Tibial nerve (tissue), 4 donors: ENCODE results near the gene GPC6. TPM values are rescaled to one million over a fixed set of nuclear protein-coding genes. Genes with fewer than 3 reads are reported as not detected.

Experiments used
- DNase-seq, 2 donors: peaks; one replicate each; pipeline ENCODE4 v3.0.0-alpha.2; 2019; ENCODE audit warnings: low spot score in 2 of 2
- H3K27ac ChIP-seq, 4 donors: fragments of 200-600 bp; sonication (generic) in 3 of 4; one replicate each; pipeline ENCODE4 v1.5.1; 2017 to 2019; ENCODE audit warnings: mild to moderate bottlenecking in 1 of 4
- H3K27me3 ChIP-seq, 2 donors: fragments of 200-600 bp; sonication (generic) in 1 of 2; one replicate each; pipeline versions ENCODE4 v1.5.1 to v1.6.0; 2017 to 2019
- H3K36me3 ChIP-seq, 3 donors: fragments of 200-600 bp; sonication (generic); one replicate each; pipeline ENCODE4 v1.5.1; 2018 to 2019
- H3K4me1 ChIP-seq, 4 donors: fragments of 200-600 bp; sonication (generic) in 3 of 4; one replicate each; pipeline ENCODE4 v1.5.1; 2017 to 2019
- H3K4me3 ChIP-seq, 4 donors: fragments of 200-600 bp; sonication (generic) in 3 of 4; one replicate each; pipeline ENCODE4 v1.5.1; 2017 to 2019; ENCODE audit warnings: mild to moderate bottlenecking in 1 of 4, moderate library complexity in 1 of 4
- H3K9me3 ChIP-seq, 4 donors: fragments of 200-600 bp; sonication (generic) in 3 of 4; one replicate each; pipeline ENCODE4 v1.5.1; 2017 to 2019
- EP300 ChIP-seq, 2 donors: sonication (generic); formaldehyde crosslinking; IDR thresholded peaks; one replicate each; pipeline ENCODE4 v1.6.1; 2017; ENCODE audit warnings: antibody characterized with exemption in 2 of 2, mild to moderate bottlenecking in 1 of 2
- POLR2A ChIP-seq, 2 donors: fragments of 450-650 bp; IDR thresholded peaks; one replicate each; pipeline ENCODE4 v1.6.1; 2017; ENCODE audit warnings: antibody characterized with exemption in 2 of 2, mild to moderate bottlenecking in 2 of 2, moderate library complexity in 2 of 2
- WGBS, 2 donors: methylation state at CpG; one replicate each; pipeline ENCODE4 v1.1.5; 2018; 5-methylcytosine and 5-hydroxymethylcytosine counted together
- total RNA-seq, 4 donors: library from RNA; depleted of rRNA; stranded (reverse); fragments of >200 nt; gene quantifications; one replicate each; pipeline ENCODE4 v1.1.0, GENCODE V29; 2016
- TF ChIP-seq, protein P1 (sequence below), 5 experiments: fragments of 200-600 bp in 3 of 5; fragments of 450-650 bp in 2 of 5; sonication (generic) in 3 of 5; IDR thresholded peaks; one replicate each; pipeline ENCODE4 v1.5.1; 2016 to 2019; ENCODE audit warnings: antibody characterized with exemption in 5 of 5, mild to moderate bottlenecking in 3 of 5, moderate library complexity in 2 of 5

GPC6 gene
- total RNA-seq, 4 donors from 2014 or later, result 21.9 to 39.5 (median 29.8) TPM

DNA sequence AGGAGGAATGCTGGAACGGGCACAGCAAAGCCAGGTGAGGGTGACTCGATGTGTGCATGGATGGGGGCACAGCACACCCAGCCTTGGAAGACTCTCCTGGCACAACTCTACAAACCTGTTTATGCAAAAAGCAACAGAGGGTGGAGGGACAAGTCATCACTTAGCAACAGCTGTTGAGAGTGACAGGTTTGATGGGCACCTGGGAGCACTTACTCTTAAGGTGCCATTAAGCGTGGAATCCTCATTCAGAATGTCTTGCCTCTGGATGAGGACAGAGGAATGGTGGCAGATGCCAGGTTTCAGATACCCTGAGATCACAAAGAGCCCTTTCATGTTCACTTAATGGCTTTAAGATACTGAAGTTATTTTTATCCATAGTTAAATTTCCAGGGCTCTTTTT lies 1155.9 kb downstream of the GPC6 start:
- Histone ChIP-seq H3K36me3 (no peaks in the 10 kb centered on the region), H3K9me3 (no peaks in the 10 kb centered on the region), H3K4me1 (no peaks in the 10 kb centered on the region), H3K27me3 (no peaks in the 10 kb centered on the region), H3K27ac (no peak overlapping the region), H3K4me3 (no peak overlapping the region)
- DNase-seq, result no peak
- TF ChIP-seq, protein P1, sequence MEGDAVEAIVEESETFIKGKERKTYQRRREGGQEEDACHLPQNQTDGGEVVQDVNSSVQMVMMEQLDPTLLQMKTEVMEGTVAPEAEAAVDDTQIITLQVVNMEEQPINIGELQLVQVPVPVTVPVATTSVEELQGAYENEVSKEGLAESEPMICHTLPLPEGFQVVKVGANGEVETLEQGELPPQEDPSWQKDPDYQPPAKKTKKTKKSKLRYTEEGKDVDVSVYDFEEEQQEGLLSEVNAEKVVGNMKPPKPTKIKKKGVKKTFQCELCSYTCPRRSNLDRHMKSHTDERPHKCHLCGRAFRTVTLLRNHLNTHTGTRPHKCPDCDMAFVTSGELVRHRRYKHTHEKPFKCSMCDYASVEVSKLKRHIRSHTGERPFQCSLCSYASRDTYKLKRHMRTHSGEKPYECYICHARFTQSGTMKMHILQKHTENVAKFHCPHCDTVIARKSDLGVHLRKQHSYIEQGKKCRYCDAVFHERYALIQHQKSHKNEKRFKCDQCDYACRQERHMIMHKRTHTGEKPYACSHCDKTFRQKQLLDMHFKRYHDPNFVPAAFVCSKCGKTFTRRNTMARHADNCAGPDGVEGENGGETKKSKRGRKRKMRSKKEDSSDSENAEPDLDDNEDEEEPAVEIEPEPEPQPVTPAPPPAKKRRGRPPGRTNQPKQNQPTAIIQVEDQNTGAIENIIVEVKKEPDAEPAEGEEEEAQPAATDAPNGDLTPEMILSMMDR (IDR thresholded peaks at IDR 0.05), result no peak
- TF ChIP-seq POLR2A (IDR thresholded peaks at IDR 0.05), result no peak
- no peak for TF ChIP-seq EP300 (IDR thresholded peaks at IDR 0.05)
- 92 to 97% methylated on average over 3 of the region's 3 CpGs for WGBS, 2 donors

DNA sequence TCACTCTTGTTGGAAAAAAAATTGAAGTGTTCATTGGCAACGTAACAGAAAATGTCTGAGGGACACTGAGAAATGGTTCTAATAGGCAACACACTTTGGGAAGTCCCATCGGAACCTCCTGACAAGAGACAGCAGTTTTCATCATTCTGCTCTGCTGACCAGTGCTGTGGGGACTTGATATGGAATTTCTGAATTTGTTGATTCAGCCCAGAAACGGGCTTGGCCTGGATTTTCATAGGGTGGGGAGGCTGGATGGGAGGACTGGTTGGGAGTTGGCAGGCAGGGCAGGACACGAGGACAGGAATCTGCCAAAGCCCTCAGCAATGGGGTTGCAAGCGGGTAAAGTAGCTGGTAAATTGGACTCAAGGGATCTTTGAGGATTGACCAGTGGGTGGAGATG lies 1156.4 kb downstream of the GPC6 start:
- DNase-seq, result no peak
- Histone ChIP-seq H3K9me3 (no peaks in the 10 kb centered on the region), H3K36me3 (no peaks in the 10 kb centered on the region), H3K4me1 (no peaks in the 10 kb centered on the region), H3K4me3 (no peak overlapping the region), H3K27me3 (no peaks in the 10 kb centered on the region), H3K27ac (no peak overlapping the region)
- WGBS, 2 donors, result 72 to 73% methylated on average over 5 of the region's 5 CpGs
- TF ChIP-seq POLR2A (IDR thresholded peaks at IDR 0.05), result no peak
- TF ChIP-seq EP300 (IDR thresholded peaks at IDR 0.05), result no peak
- TF ChIP-seq, protein P1 (IDR thresholded peaks at IDR 0.05), result no peak

DNA sequence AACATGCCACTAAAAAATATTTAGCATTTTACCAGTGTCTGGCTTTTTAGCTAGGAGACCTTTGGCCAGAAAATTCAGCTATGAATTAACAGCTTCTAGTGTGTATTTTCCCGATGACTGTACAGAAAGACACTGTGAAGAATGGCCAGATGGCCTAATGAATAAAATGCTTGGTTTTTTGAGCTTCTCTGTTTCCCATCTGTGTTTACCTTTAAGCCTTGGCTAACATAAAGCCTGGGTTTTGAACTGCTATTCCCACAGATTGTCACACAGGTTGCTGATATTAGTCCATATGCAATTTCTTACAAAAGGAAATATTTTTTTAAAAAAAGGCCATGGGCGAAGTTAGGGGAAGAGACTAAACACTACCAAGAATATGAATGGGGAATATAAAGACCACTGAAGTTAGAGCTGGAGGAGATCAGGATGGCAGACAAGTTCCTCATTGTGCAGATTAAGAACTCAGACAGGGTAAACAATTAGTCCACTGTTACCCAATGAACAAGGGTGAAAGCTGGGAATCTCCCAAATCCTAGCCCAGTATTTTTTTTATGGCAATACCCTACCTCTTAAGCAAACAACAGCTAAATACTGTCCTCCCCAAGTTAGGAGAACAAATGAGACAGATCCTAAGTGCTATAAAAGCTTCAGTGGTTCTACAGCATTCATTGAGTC lies 1157.8 kb downstream of the GPC6 start:
- no peak for DNase-seq
- no peaks in the 10 kb centered on the region for H3K27me3 ChIP-seq
- WGBS, 2 donors, result 39 to 45% methylated on average over 2 of the region's 2 CpGs
- TF ChIP-seq POLR2A (IDR thresholded peaks at IDR 0.05), result no peak
- TF ChIP-seq, protein P1 (IDR thresholded peaks at IDR 0.05), result no peak
- TF ChIP-seq EP300 (IDR thresholded peaks at IDR 0.05), result no peak
- no peaks in the 10 kb centered on the region for H3K4me1 ChIP-seq
- no peak overlapping the region for H3K4me3 ChIP-seq
- no peaks in the 10 kb centered on the region for H3K36me3 ChIP-seq
- no peak overlapping the region for H3K27ac ChIP-seq
- H3K9me3 ChIP-seq, result no peaks in the 10 kb centered on the region

DNA sequence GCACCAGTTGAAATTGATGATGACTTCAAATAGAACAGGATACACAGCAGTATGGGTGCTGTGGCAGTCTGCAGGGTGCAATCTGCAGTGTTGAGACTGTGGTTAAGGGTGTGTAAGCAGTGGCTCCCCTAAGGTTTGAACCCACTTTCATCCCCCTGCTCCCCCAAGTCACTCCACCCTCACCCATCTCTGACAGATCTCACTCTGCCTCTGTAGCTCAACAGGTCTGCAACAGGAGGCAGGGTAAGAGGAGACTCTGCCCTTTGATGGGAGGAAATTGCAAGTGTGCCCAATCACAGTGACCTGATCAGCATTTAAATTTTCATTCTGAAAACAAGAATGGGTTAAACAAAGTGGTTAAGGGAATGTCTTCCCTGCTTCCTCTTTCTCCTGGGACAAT lies 1160.4 kb downstream of the GPC6 start:
- Histone ChIP-seq H3K27ac (no peak overlapping the region), H3K27me3 (no peaks in the 10 kb centered on the region), H3K9me3 (no peaks in the 10 kb centered on the region), H3K4me1 (no peaks in the 10 kb centered on the region), H3K36me3 (no peaks in the 10 kb centered on the region), H3K4me3 (no peak overlapping the region)
- no peak for TF ChIP-seq POLR2A (IDR thresholded peaks at IDR 0.05)
- TF ChIP-seq, protein P1 (IDR thresholded peaks at IDR 0.05), result no peak
- no peak for DNase-seq

DNA sequence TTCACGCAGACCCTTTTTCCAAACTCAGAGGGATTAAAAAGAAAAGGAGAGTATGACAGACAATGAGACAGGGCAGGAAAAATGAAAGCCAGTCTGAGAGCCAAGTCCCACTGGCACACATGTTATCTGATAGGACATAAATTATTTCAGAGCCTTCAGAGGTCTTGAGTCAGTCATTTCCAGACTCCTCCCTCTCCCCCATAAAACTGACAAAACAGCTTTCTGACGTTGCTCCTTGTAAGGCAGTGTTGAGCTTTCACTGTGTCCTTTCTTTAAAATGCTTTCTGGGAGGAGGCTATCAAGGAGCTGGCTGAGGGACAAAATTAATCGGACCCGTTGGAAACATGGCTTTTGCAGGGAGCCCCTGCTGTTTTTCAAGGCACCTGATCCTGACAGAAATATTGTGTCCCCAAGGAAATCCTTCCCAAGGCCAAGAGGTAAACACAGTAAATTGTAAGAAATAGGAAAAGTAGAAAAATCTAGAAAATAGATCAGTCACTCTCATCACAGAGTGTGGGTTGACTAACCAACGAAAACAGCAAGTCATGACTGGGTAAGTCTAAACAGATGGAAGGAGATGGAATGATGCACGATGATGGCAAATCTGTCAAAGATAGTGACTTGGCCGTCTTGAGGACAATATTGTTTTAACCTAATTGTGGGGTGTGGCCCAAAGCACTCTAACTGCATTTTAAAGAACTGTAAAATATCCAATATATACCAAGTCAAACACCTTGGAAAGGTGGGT lies 1163.2 kb downstream of the GPC6 start:
- no peaks in the 10 kb centered on the region for H3K4me1 ChIP-seq
- H3K4me3 ChIP-seq, result no peak overlapping the region
- no peak overlapping the region for H3K27ac ChIP-seq
- TF ChIP-seq POLR2A (IDR thresholded peaks at IDR 0.05) (no peak), EP300 (IDR thresholded peaks at IDR 0.05) (no peak)
- TF ChIP-seq, protein P1 (IDR thresholded peaks at IDR 0.05), result no peak
- no peaks in the 10 kb centered on the region for H3K36me3 ChIP-seq
- H3K27me3 ChIP-seq, result no peaks in the 10 kb centered on the region
- no peak for DNase-seq
- no peaks in the 10 kb centered on the region for H3K9me3 ChIP-seq
- 66 to 68% methylated on average over 7 of the region's 7 CpGs for WGBS, 2 donors
